T-helper 17 cell (primary cell): ENCODE results near the gene GOLGA8Q. TPM values are rescaled to one million over a fixed set of nuclear protein-coding genes. Genes with fewer than 3 reads are reported as not detected.
A peak's percentile ranks its signal among the peaks of the same experiment; 100 is the strongest.
"Not testable (repeated sequence)": the region's sequence is repeated elsewhere in the genome, so short reads cannot be mapped to it uniquely, and the experiment has no call there.

Experiments
- ATAC-seq: fragments of 150-1000 bp; cut with Tn5 transposase; 2 replicates; pipeline ENCODE4 v1.10.0; 2021; ENCODE audit warnings: mild to moderate bottlenecking, moderate library complexity
- DNase-seq, 3 donors: peaks; one replicate each; pipeline versions ENCODE4 v3.0.0 to v3.0.0-alpha.2; 2020 to 2021
- H3K9me3 ChIP-seq: one replicate; pipeline ENCODE4 v1.7.0; 2013; ENCODE audit warnings: low read length, mild to moderate bottlenecking; ENCODE audit not compliant: control insufficient read depth, poor library complexity, severe bottlenecking
- H3K27ac Mint-ChIP-seq: one replicate; pipeline ENCODE4 v1.8.0; 2022; ENCODE audit warnings: mild to moderate bottlenecking, moderate library complexity, mixed read lengths
- H3K27me3 Mint-ChIP-seq: one replicate; pipeline ENCODE4 v1.8.0; 2022; ENCODE audit warnings: mixed read lengths
- H3K36me3 Mint-ChIP-seq: one replicate; pipeline ENCODE4 v1.8.0; 2022; ENCODE audit warnings: low read depth, mixed read lengths
- H3K4me1 Mint-ChIP-seq: one replicate; pipeline ENCODE4 v1.8.0; 2022; ENCODE audit warnings: mild to moderate bottlenecking, mixed read lengths
- H3K4me3 Mint-ChIP-seq: one replicate; pipeline ENCODE4 v1.8.0; 2022; ENCODE audit warnings: mild to moderate bottlenecking, moderate library complexity, mixed read lengths
- total RNA-seq, 4 donors: library from RNA in 2 of 4; stranded (reverse) in 2 of 4; gene quantifications; one replicate each; pipeline ENCODE4 v1.2.3 and lab custom pipeline; 2022 to 2026

Gene GOLGA8Q, protein sequence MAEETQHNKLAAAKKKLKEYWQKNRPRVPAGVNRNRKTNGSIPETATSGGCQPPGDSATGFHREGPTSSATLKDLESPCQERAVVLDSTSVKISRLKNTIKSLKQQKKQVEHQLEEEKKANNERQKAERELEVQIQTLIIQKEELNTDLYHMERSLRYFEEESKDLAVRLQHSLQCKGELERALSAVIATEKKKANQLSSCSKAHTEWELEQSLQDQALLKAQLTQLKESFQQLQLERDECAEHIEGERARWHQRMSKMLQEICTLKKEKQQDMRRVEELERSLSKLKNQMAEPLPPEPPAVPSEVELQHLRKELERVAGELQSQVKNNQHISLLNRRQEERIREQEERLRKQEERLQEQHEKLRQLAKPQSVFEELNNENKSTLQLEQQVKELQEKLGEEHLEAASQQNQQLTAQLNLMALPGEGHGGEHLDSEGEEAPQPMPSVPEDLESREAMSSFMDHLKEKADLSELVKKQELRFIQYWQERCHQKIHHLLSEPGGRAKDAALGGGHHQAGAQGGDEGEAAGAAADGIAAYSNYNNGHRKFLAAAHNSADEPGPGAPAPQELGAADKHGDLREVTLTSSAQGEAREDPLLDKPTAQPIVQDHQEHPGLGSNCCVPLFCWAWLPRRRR
- total RNA-seq (1 to 10 TPM in 1 of 2 donors, not detected in 1; 1.4 TPM), total RNA-seq (lab: John Stamatoyannopoulos, UW) (0 to 0.15 reads per million in 2 donors)

GRCh38 chr15:30551750-30552149 is at the start of gene GOLGA8Q:
GOLGA8Q (plus strand) TSS chr15:30552050; CDS start chr15:30552078, 28 bp downstream.
- not testable (repeated sequence) for H3K27ac Mint-ChIP-seq, H3K4me1 Mint-ChIP-seq, H3K27me3 Mint-ChIP-seq, DNase-seq, H3K36me3 Mint-ChIP-seq, H3K9me3 ChIP-seq, H3K4me3 Mint-ChIP-seq, ATAC-seq

- not testable (repeated sequence) for H3K27me3 Mint-ChIP-seq, H3K27ac Mint-ChIP-seq, H3K4me3 Mint-ChIP-seq, ATAC-seq, H3K9me3 ChIP-seq, H3K36me3 Mint-ChIP-seq, H3K4me1 Mint-ChIP-seq, DNase-seq
Observed at GRCh38 chr15:30502904-30503781, 48.7 kb upstream of the GOLGA8Q start.

DNA sequence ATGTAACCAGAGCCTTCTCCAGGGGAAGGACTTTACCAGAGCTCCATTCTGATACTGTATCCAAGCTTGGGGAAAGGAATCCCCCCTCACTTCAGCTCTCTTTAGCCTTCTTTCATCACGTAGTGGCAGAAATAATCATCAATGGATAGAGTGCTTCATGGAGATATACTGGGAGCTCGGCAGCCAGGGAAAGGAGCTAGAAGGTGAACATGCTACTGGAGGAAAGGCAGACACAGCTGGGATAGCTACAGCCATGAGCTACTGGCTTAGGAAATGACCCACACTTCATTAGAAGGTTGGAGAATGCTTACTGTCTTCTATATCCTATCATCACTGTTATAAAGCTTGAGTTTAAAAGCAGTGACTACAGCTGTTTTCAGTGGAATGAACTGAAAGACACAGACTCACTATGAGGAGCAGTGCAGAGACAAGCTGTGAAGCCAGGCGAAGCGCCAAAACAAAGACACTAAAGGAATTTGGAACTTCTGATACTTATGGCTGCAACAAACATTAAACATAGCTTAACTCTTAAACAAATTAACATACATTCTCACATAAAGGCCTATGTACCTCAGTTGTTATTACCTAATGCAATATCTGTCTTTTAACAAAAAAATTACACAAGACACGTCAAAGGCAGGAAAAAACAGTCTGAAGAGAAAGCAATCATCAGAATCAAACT is 47.5 kb upstream of the GOLGA8Q start:
- H3K27me3 Mint-ChIP-seq, ATAC-seq, H3K4me3 Mint-ChIP-seq, H3K4me1 Mint-ChIP-seq, H3K36me3 Mint-ChIP-seq, H3K9me3 ChIP-seq, DNase-seq, H3K27ac Mint-ChIP-seq: not testable (repeated sequence)

GRCh38 chr15:30514545-30514944 is 37.3 kb upstream of the GOLGA8Q start:
- not testable (repeated sequence) for H3K36me3 Mint-ChIP-seq, H3K9me3 ChIP-seq, ATAC-seq, H3K4me3 Mint-ChIP-seq, H3K4me1 Mint-ChIP-seq, H3K27me3 Mint-ChIP-seq, H3K27ac Mint-ChIP-seq, DNase-seq

GRCh38 chr15:30523453-30524243 is 28.2 kb upstream of the GOLGA8Q start:
- H3K27me3 Mint-ChIP-seq, ATAC-seq, H3K27ac Mint-ChIP-seq, DNase-seq, H3K4me1 Mint-ChIP-seq, H3K36me3 Mint-ChIP-seq, H3K4me3 Mint-ChIP-seq, H3K9me3 ChIP-seq: not testable (repeated sequence)

DNA sequence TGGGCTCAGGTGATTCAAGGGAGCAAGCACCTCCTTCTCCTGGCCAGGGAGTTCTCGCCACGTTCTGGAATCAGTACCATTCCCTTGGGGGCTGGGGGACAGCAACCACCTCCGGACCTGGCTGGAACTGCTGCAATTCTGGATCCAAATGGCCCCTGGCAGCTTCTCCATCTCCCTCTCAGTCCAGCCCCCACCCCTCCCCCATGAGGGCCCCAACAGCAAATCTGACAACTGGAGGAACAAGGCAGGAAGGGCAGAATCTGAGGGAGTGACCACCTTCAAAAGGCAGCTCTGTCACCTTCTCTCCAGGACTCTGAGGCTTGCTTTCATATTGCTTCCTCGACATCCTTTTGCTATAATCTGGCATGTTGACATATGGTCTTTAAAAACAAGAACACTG is 25.9 kb upstream of the GOLGA8Q start:
- ATAC-seq, DNase-seq, H3K27me3 Mint-ChIP-seq: not testable (repeated sequence)

GRCh38 chr15:30529049-30529448 is 22.8 kb upstream of the GOLGA8Q start:
- not testable (repeated sequence) for ATAC-seq, H3K36me3 Mint-ChIP-seq, H3K27me3 Mint-ChIP-seq, H3K27ac Mint-ChIP-seq, DNase-seq, H3K4me3 Mint-ChIP-seq, H3K9me3 ChIP-seq, H3K4me1 Mint-ChIP-seq

More for the DNA sequence above, 25.9 kb upstream of the GOLGA8Q start:
- H3K9me3 ChIP-seq, H3K4me3 Mint-ChIP-seq, H3K27ac Mint-ChIP-seq, H3K36me3 Mint-ChIP-seq, H3K4me1 Mint-ChIP-seq: not testable (repeated sequence)

DNA sequence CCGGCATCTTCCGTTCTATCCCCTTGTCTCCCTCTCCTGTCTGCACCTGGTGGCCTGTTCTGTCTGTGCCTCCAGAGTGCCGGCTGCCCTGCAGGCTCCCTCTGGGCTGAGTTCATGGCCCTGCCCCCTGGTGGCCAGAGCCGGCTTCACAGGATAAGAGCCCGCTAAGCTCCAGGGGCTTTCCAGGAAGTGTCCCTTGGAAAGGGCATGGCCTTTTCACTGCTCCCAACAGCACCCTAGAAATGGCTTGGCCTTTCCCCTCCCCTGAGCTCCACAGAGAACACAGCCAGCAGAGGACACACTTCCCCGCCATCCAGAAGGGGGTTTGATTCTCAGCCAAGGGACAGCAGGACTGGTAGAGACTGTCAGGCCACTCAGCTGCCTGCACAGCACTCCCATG is 15.1 kb downstream of the GOLGA8Q start:
- not testable (repeated sequence) for H3K4me1 Mint-ChIP-seq, H3K9me3 ChIP-seq, DNase-seq, H3K27me3 Mint-ChIP-seq, H3K36me3 Mint-ChIP-seq, H3K4me3 Mint-ChIP-seq, H3K27ac Mint-ChIP-seq
- peak; percentile 68 for ATAC-seq

DNA sequence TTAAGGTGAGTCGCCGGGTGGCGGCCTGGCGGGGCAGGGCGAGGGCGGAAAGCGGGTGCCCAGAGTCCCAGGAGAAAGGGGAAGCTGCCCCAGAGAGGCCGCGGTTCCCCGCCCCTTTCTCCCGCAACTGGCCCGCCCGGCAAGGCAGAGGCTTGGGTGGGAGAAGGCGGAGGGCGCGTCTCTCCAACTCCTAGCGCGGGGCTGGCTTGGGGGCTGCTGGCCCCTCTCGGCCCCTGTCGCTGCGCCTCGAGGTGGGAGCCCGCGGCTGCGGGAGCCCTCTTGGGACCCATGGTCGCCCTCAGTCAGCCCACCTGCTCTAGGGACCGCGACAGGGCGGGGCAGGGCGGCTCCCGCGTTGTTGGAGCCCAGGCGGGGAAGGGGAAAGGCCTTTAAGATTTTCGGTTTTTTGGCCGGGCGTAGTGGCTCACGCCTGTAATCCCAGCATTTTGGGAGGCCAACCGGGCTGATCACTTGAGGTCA is 21.2 kb downstream of the GOLGA8Q start:
- H3K9me3 ChIP-seq, H3K4me1 Mint-ChIP-seq, H3K36me3 Mint-ChIP-seq, H3K27ac Mint-ChIP-seq, H3K4me3 Mint-ChIP-seq, DNase-seq, H3K27me3 Mint-ChIP-seq: not testable (repeated sequence)
- ATAC-seq, result peak; percentile 46

DNA sequence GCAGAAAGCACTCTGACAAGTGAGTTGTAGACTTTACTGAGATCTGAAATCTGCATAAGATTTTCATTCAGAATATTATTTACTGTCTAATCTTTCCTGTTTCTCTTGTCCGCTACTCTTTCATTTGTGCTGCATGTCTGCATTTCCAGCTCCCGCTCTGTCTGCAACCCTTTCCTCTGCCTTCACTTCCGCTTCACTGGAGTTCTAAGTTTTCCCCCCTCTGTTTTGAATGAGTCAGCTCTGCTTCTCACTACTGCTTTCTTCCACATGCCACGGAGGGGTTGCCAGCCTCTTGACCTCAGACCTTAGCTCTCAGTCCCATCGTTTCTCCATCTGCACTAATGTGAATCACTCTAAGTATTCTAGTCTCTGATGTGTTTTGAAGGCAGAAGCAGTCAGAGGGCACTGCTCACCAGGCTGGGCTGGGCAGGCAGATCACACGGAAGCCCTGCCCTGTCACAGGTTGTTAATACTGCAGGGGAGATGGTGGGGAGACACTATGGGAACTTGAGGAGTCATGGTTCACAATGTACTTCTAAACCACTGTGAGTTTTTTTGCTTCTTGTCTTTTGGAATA is 27.6 kb downstream of the GOLGA8Q start:
- not testable (repeated sequence) for H3K27me3 Mint-ChIP-seq, DNase-seq, H3K9me3 ChIP-seq, H3K4me1 Mint-ChIP-seq, H3K36me3 Mint-ChIP-seq, H3K4me3 Mint-ChIP-seq, H3K27ac Mint-ChIP-seq, ATAC-seq

- H3K36me3 Mint-ChIP-seq, H3K27ac Mint-ChIP-seq: not testable (repeated sequence)
Observed at GRCh38 chr15:30580716-30581115, 28.9 kb downstream of the GOLGA8Q start.

GRCh38 chr15:30598953-30599352 is 47.1 kb downstream of the GOLGA8Q start:
- ATAC-seq, H3K9me3 ChIP-seq, H3K27me3 Mint-ChIP-seq, H3K4me3 Mint-ChIP-seq, DNase-seq, H3K27ac Mint-ChIP-seq, H3K36me3 Mint-ChIP-seq, H3K4me1 Mint-ChIP-seq: not testable (repeated sequence)

More at GRCh38 chr15:30580716-30581115, 28.9 kb downstream of the GOLGA8Q start:
- ATAC-seq, DNase-seq, H3K27me3 Mint-ChIP-seq, H3K4me1 Mint-ChIP-seq, H3K4me3 Mint-ChIP-seq, H3K9me3 ChIP-seq: not testable (repeated sequence)
